Omental fat pad (tissue), 4 donors: ENCODE data around the gene CSF1. TPM values are rescaled to one million over a fixed set of nuclear protein-coding genes. Genes with fewer than 3 reads are reported as not detected.
"Not testable (repeated sequence)": the region's sequence is repeated elsewhere in the genome, so short reads cannot be mapped to it uniquely, and the experiment has no call there.

Experiments used
- ATAC-seq: fragments of 150-250 bp; one replicate; pipeline ENCODE4 v1.9.1; 2016; ENCODE audit warnings: mild to moderate bottlenecking, moderate library complexity; ENCODE audit not compliant: low FRiP score
- DNase-seq: peaks from one replicate; pipeline ENCODE4 v3.0.0-alpha.2; 2019; ENCODE audit warnings: low spot score
- CTCF ChIP-seq, 3 donors: fragments of 450-650 bp; IDR thresholded peaks; one replicate each; pipeline ENCODE4 v1.5.1; 2016 to 2017; ENCODE audit warnings: antibody characterized with exemption in 3 of 3, mild to moderate bottlenecking in 3 of 3, moderate library complexity in 2 of 3
- total RNA-seq, 4 donors: library from RNA; depleted of rRNA; stranded (reverse); fragments of >200 nt; gene quantifications; one replicate each; pipeline ENCODE4 v1.1.0, GENCODE V29; 2016

Gene CSF1
- 100 to 1,000 TPM; 103 to 158 (median 118) TPM for total RNA-seq

- TF ChIP-seq CTCF (IDR thresholded peaks at IDR 0.05), result no peak
- DNase-seq (peak; percentile 81), ATAC-seq (peak; percentile 65)
These were observed at the start of gene CSF1 for GRCh38 chr1:109910123-109910962. Gene CSF1 (plus strand): TSS chr1:109910849. CDS start chr1:109911024, 175 bp downstream.

- DNase-seq, ATAC-seq: not testable (repeated sequence)
These were observed 49.0 kb upstream of the CSF1 start for GRCh38 chr1:109861616-109862015.

GRCh38 chr1:109863667-109864046, 47.0 kb upstream of the CSF1 start:
- ATAC-seq (peak; percentile 34), DNase-seq (no peak)
- TF ChIP-seq CTCF (IDR thresholded peaks at IDR 0.05), result no peak

GRCh38 chr1:109864047-109864822, 46.4 kb upstream of the CSF1 start:
- ATAC-seq, result peak; percentile 51
- no peak for DNase-seq

GRCh38 chr1:109864930-109865612, 45.6 kb upstream of the CSF1 start:
- DNase-seq, result no peak
- ATAC-seq, result peak; percentile 76
- no peak for TF ChIP-seq CTCF (IDR thresholded peaks at IDR 0.05)

More at GRCh38 chr1:109864047-109864822, 46.4 kb upstream of the CSF1 start:
- TF ChIP-seq CTCF (IDR thresholded peaks at IDR 0.05), result no peak

GRCh38 chr1:109866071-109866470, 44.6 kb upstream of the CSF1 start:
- DNase-seq, result no peak
- TF ChIP-seq CTCF (IDR thresholded peaks at IDR 0.05), result no peak
- no peak for ATAC-seq
